Islet precursor cell (in vitro differentiated cells): ENCODE data around the gene FMO5.
A peak's percentile ranks its signal among the peaks of the same experiment; 100 is the strongest.
"Not testable (repeated sequence)": the region's sequence is repeated elsewhere in the genome, so short reads cannot be mapped to it uniquely, and the experiment has no call there.

Source experiments
- DNase-seq: peaks from one replicate; pipeline ENCODE4 v3.0.0-alpha.2; 2018

FMO5 gene, protein sequence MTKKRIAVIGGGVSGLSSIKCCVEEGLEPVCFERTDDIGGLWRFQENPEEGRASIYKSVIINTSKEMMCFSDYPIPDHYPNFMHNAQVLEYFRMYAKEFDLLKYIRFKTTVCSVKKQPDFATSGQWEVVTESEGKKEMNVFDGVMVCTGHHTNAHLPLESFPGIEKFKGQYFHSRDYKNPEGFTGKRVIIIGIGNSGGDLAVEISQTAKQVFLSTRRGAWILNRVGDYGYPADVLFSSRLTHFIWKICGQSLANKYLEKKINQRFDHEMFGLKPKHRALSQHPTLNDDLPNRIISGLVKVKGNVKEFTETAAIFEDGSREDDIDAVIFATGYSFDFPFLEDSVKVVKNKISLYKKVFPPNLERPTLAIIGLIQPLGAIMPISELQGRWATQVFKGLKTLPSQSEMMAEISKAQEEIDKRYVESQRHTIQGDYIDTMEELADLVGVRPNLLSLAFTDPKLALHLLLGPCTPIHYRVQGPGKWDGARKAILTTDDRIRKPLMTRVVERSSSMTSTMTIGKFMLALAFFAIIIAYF

DNA sequence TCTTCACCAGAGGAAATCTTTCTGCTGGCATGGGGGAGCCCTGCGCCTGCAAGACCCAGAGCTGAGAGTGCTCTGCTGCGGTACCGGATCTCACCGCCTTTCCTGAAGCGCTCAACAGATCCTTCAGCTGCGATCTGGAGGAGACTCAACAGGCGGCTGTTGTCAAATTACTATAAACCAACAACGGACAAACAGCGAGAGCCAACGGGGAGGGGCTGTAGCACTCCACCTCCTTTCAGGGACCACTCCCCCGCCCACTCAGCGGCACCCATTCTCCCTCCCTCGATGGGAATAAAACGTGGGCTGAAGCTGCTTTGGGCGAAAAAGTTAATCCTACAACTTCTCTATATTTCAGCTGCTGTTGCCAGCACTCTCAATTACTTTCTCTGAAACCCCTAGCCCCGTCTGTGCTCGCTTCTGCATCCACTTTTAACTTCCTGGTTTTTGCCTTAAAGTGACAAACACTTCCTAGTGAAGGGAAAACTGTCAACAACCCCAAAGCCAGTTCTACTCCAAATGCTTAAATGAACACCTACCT is at the start of gene FMO5:
Gene FMO5, minus strand, starts transcription at position 147 of the 538 bp plus-strand sequence. CDS start 310 bp downstream, outside the sequence.
- peak; percentile 88 for DNase-seq

DNA sequence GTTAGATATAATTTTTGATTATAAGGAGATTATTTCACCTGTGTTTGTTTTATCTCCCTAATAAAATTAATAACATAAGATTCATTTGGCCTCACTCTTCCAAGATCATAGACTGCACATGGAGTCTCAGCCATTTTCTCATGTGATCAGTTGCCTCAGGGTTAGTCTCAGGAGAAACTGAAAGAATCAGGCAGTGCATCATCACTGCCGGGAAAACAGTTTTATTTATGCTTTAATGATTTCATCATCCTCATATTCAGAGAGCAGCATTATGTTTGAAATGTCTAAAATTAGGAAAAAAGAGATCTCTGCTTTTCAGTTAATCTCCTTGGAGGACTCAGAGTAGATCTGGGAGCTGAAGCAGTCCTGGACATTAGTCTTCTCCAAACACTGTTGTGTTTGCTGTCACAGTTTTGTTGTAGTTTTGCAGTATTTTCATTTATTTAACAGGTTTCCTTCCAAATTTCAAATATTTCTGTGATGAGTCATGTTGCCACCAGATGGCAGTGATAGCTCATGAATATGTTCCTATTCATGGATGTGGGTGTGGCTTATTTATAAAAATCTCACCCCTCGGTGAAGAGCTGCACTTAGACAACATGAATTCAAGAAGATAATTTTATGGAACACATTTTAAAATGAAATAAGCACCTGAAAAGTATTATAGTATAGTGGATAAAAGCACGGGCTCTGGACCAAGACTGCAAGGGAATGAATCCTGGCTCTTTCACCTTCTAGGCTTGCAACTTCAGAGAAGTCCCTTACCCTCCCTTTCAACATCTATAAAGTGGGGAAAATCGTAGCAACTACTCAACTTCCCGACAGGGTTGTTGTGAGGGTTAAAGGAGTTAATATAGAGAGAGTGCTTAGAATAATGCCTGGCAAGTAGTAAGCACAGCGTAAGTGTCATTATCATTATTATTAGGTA is 48.5 kb upstream of the FMO5 start:
- no peak for DNase-seq

DNA sequence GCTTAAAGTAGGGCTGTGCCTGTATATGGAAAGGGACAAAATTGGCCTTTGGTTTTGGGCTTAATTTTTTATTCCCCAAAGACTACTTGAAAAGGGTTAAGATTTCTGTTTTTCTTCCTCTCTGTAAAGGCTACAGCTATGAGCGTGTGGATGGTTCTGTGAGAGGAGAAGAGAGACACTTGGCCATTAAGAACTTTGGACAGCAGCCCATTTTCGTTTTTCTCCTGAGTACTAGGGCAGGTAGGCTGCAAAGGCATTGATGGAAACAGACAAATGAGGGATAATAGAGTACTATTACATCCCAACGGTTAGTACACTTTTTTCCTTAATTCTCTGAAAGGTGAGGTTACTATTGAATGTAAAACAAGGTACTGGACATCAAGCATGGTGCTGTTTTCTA is 46.9 kb upstream of the FMO5 start:
- no peak for DNase-seq

DNA sequence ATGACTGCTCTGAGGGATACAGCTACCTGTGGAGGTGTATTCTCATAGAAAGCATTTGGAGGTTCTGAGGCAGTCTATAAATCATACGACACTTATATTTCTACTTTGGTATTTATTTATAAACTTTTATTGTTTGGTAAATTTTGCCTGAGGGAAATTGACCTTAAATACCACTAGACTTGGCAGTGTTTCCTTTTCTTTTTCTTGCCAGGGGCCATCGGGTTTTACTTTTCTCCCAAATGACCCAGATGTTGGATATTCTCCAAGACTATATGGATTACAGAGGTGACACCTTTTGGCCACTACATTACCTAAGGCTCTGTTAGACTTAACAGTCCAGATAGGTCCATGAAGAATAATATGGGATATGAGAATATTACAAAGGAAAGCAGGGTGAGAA is 45.6 kb upstream of the FMO5 start:
- DNase-seq = no peak

DNA sequence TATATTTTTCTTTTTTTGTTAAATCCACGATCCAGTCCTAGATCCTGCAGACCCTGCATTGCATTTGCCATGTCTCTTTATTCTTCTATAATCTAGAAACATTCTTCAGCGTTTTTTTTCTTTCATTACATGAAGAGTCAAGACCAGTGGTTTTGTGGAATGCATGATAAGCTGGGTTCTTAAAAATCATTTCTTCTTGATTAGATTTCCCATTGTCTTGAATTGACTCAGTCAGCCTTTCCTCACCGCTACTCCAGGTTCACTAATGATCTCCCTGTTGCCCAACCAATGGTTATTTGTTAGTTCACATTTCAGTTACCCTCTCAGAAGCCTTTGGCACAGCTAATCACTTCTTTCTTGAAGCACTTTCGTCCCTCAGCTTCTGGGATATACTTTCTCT is 42.6 kb upstream of the FMO5 start:
- DNase-seq = no peak

DNA sequence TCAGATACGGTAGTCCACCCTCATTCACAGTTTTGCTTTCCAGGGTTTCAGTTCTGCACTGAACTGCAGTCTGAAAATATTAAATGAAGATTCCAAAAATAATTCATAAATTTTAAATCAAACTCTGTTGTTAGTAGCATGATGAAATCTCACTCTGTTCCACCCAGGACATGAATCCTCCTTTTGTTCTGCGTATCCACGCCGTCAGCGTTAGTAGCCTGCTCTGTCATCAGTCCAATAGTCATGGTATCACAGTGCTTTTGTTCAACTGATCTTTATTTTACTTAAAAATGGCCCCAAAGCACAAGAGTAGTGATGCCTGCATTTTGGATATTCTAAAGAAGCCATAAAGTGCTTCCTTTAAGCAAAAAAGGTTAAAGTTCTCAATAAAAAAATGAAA is 41.2 kb upstream of the FMO5 start:
- DNase-seq = no peak

DNA sequence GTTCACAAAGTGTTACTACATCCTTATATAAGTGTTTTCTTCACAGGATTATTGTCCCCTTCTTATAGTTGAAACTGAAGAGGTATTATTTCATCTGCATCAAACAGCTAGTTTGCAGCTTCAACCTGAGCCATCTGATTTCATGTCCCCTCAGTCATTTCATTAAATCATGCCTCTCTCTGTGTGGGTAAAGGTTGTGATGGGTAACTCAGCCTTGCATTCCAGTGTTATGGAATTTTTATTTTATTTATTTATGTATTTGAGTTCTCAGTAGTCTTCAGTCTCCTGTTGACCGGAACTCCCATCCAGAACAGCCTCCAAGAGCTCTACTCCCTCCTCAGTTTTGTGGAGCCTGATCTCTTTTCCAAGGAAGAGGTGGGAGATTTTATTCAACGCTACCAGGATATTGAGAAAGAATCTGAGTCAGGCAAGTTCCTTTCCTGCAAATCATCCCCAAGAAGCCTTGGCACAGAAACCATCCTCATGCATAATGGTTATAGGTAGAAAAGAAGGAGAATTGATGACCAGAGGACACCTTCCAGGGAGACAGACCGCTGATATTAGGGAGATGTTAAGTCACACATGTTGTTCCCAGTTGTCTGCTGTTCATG is 39.1 kb upstream of the FMO5 start:
- no peak for DNase-seq

DNA sequence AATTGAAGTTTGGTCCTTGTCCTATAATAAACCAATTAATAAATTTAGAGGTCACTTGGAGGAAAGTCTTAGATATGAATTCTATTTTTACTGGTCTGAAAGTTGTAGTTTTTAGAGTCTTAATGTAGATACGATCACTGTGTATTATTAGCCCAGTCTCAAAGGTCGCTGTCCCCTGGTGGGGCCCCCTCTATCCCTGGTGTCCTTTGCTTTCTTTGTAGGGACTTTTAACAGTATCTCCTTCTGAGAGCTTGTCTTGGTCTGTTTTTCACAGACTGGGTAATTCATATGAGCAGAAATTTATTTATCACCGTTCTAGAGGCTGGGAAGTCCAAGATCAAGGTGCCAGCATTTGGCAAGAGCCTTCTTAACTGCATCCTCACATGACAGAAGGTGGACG is 35.8 kb upstream of the FMO5 start:
- no peak for DNase-seq

DNA sequence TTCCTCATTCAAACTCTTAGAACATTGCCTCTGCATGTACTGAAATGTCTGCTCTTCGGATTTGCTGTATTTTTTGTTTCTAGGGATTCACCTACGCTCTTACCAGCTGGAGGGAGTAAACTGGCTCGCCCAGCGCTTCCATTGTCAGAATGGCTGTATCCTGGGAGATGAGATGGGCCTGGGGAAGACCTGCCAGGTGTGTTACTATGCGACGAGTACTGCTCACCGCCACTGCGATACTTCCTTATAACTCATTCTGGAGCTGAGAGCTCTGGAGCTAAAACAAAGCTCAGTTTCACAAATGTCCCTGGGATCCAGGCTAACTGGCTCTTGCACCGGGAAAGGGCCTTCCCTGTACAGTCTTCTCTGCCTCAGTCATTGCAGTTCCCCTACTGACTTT is 27.4 kb upstream of the FMO5 start:
- no peak for DNase-seq

DNA sequence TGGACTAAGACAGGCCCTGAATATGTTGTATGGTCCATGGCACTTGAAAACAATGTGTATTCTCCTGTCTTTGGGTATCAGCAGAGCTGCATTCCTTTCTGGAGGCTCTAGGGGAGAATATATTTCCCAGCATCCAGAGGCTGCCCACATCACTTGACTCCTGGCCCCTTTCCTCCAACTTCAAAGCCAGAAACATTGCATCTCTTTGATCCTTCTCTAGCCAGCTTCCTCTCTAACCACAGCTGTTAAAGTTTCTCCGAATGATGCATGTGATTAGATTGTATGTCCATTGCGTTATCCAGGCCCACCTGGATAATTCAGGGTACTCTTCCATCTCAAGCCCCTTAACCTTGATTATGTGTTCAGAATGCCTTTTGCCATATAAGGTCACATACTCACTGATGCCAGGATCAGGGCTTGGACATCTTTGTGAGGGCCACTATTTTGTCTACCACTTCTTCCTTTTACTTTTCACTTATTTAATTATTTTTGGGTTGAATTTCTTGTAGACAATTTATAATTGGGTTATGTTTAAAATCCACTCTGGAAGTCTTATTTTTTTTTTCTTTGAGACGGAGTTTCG is 22.6 kb upstream of the FMO5 start:
- DNase-seq = no peak

DNA sequence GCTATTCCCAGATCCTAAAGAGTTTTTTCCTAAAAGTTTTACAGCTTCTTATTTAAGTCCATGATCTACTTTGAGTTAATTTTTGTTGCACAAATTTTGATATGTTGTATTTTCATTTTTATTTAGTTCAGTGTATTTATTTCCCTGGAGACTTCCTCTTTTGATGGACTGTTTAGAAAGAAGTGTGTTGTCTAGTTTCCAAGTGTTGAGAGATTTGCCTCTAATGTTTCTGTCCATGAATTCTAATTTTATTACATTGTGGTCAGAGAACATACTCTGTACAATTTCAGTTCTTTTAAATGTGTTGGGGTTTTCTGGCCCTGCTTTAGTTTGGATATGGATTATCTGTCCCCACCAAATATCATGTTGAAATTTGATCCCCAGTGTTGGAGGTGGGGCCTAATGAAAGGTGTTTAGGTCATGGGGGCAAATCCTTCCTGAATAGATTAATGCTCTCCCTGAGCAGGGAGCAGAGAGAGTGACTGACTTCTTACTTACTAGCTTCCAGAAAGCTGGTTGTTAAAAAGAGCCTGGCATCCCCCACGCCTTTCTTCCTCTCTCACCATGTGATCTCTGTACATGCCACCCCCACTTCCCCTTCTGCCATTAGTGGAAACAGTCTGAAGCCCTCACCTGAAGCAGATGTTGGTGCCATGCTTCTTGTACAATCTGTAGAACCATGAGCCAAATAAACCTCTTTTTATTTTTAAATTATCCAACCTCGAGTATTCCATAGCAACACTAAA is 21.9 kb upstream of the FMO5 start:
- DNase-seq = no peak

DNA sequence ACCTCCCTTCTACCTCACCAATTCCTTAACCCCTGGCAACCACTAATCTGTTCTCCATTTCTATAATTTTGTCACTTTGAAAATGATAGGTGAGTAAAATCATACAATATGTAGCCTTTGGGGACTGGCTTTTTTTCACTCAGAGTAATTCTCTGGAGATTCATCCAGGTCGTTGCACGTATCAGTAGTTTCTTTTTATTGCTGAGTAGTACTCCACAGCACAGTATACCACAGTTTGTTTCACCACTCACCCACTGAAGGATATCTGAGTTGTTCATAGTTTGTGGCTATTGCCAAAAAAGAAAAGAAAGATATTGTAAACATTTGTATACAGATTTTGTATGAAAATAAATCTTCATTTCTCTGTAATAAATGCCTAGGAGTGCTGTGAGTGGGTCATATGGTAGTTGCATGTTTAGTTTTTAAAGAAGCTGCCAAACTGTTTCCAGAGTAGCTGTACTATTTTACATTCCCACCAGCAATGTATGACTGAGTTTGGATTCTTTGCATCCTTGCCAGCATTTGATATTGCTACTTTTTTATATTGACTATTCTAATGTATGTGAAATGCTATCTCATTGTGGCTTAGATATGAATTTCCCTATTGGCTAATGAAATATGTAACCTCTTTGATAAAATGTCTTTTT is 21.0 kb upstream of the FMO5 start:
- DNase-seq = no peak

DNA sequence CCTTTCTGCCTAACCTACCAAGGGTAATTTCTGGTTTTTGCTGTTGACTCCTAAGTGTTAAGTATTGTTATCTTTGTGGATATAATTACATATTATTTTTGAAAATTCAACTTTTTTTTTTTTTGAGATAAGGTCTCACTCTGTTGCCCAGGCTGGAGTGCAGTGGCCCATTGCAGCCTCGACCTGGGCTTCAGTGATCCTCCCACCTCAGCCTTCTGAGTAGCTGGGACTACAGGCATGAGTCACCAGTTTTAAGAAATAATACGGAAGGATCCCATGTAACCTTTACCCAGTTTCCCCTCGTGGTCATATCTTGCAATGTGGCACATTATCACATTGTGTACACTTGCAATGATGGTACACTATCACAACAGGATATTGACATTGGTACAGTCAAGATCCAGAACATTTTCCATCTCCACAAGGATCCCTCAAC is 20.5 kb upstream of the FMO5 start:
- no peak for DNase-seq

DNA sequence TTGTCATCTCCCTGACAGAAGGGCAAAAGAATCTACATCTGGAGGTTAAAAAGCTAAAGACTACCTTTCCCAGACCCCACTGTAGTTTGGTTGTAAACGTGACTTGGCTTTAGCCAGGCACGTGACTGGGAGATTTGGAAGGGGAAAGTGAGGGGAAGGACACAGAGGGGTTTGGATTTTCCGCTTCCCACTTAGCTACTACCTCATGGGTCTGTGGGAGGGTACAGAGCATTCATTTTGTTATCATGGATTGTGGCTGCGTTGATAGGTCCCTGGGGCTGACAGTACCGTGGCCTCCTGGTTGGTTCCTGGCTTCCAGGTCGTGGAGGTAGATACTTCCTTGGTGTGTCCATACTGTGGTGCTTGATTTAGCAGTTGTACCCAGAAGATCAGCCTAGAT is 20.0 kb upstream of the FMO5 start:
- DNase-seq = no peak

DNA sequence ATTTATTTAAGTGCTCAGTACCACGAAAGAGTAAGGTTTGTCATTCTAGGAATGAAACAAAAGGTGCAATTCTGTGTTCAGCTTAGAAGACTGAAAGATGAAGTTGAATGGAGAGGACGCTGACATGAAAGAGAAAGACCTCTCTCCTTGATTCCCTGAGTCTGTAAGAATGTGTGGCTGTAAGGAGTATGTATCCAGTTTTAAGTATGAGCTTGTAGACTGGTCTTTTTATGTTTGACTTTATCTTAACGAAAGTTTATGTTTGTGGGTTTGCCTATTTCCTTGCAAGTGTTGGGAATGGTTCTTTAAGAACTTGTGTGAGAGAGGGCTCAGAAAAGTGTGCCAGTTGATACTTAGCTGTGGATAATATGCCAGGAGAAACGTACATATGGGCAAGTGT is 18.7 kb upstream of the FMO5 start:
- DNase-seq = no peak

DNA sequence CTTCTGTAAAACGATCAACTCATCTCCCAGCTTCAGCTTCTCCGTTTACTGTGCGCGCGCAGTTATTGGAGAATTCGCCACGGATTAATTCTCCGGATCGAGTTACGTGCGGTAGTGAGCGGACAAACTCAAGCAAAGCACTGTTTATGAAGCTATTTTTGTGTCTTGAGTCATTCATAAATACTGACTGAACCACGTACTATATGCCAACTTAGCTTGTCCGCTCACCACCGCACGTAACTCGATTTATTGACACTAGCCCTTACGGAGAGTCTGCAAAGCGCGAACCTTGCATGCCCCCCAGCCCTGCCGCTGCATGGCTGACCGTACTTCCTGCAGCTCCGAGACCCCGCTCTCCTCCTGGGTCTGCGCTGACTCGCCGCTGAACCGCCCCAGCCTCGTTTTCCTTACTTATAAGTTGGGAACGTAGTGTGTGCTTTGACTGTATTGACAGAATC is 18.1 kb upstream of the FMO5 start:
- DNase-seq = peak; percentile 64

DNA sequence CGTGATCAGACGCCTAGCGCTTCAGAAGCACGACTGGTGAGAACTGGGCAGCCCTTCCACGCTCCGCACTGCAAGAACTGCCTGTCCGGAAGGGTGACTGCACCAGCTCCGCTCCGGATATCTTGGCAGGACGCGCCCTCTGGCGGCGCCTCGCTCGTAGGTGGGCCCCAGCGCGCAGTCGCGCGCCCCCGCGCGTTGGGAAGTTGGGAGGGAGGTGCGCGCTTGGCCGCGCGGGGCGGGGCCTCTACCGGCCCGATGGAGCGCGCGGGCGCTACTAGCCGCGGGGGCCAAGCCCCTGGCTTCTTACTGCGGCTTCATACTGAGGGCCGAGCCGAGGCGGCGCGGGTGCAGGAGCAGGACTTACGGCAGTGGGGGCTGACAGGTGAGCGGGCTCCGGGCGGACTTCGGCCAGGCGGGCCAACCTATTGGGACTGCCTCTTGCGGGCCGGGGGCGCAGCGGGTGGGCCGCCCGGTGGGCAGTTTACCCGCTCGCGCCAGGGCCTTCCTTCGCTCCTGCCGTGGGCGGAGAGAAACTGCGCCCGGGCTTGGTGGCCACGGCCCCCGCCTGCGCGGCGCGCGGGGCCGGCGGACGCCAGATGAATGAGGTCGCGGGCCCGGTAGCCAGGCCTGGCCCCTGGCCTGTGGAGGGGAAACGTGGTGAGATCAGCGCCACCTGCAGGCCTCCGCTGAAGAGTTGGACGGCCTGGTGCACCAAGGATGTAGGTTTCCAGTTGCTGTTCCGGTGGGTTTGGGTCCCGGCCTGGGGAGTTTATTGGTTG is 17.5 kb upstream of the FMO5 start, which contains the start of gene CHD1L:
Gene CHD1L, plus strand, starts transcription at position 236 of the 779 bp plus-strand sequence. Its CDS starts 20 bp downstream, at position 256.
- peak; percentile 98 for DNase-seq

DNA sequence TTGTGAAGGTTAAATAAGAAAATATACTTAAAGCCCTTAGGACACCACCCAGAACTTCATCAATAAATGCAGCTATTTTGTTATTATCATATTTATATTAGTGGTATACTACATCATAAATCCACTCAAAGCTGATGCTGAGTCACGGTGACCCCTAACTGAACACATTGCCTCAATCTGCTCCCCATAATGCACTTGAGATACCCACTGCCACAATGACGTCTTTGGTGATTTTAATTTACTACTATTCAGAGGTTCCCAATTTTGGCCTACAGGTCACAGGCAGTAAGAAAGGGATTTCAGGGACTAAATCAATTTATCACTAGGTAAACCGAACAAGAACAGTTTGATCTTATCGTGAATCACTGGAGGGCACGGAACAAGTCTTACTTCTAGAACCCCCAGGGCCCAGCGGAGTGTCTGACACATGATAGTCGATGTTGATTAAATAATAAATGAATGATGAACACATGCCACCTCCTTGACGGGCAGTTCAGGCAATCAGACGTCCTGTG is 16.9 kb upstream of the FMO5 start:
- DNase-seq = no peak

DNA sequence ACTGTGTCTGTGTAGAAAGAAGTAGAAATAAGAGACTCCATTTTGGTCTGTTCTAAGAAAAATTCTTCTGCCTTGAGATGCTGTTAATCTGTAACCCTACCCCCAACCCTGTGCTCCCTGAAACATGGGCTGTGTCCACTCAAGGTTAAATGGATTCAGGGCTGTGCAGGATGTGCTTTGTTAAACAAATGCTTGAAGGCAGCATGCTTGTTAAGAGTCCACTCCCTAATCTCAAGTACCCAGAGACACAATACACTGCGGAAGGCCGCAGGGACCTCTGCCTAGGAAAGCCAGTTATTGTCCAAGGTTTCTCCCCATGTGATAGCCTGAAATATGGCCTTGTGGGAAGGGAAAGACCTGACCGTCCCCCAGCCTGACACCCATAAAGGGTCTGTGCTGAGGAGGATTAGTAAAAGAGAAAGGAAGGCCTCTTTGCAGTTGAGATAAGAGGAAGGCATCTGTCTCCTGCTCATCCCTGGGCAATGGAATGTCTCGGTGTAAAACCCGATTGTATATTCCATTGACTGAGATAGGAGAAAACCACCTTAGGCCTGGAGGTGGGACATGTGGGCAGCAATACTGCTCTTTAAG is 15.1 kb upstream of the FMO5 start:
- DNase-seq = not testable (repeated sequence)
